ENCODE results near the gene ATP8A2.

The ATP8A2 gene

DNA sequence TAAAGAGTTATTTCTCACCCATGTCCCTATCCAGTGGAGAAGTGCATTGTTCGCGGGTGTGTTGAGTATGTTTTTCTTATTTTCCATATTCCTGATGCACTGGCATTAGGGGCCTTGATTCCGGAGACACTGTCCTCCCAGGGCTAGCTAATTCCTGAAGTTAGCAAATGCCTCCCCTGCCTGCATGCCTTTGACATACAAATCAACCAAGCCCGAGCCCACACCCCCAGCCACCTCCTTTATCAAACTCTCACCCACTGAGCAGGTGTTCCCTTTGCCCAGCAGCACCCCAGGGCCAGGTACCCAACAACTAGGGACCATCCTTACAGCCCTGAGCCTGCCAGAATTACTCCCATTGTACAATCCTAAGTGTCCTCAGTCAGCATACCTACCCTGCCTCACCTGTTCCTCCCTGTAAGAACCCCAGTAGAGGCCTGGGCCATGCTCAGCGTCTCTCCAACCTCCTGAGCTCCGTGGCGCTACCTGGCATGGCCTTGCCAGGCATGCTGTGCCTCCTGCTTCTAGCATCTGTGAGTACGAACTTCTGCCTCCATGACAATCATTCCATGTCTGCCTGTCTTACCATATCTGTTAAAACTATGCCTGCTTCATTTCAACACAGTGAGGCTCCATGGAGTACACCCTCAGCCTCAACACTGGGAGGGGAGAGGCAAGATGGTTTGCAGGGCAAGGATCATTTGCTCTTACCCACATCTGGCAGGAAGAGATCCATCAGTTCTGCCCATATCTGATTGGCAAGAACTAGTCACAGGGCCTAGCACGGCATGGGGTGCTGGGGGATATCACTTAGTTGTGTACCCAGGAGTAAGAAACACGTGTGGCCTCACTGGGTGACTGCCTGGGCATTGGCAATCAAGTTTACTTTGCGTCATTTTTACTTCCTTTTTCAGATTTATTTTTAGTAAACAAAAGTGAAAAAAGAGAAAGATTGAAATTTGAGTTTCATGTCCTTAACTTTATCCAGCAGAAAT lies 476.2 kb downstream of the ATP8A2 start:
- peak; percentile 51 for DNase-seq
- H3K4me1 ChIP-seq (ENCODE audit: low read length): peaks cover 43% of the 10 kb centered on the region
- peak overlapping the region; percentile 60 for H3K4me2 ChIP-seq (ENCODE audit: low read depth, low read length)
- H3K9me2 ChIP-seq (replicated peaks; ENCODE audit: insufficient read depth, low read length): no peaks in the 10 kb centered on the region
- H3K27ac ChIP-seq (ENCODE audit: low read length): peak overlapping the region; percentile 88
- H3K27me3 ChIP-seq (replicated peaks; ENCODE audit: insufficient read depth, low read length): no peaks in the 10 kb centered on the region
- no peaks in the 10 kb centered on the region for H3K9me3 ChIP-seq (replicated peaks; ENCODE audit: insufficient read depth, low read length)
- H3K36me3 ChIP-seq (replicated peaks; ENCODE audit: insufficient read depth, low read length): no peaks in the 10 kb centered on the region
- H3K79me2 ChIP-seq (ENCODE audit: low read length): no peaks in the 10 kb centered on the region
- peaks cover 14% of the 10 kb centered on the region for H3F3A ChIP-seq (ENCODE audit: insufficient read depth, low read length)
- no peaks in the 10 kb centered on the region for H4K20me1 ChIP-seq (ENCODE audit: insufficient read depth, low read length)
- H3K4me3 ChIP-seq (ENCODE audit: low read length): no peak overlapping the region
- no peak overlapping the region for H3K9ac ChIP-seq (ENCODE audit: low read length)
- peak overlapping the region; percentile 54 for H2AFZ ChIP-seq (ENCODE audit: low read length)
- TF ChIP-seq EZH2phosphoT487 (IDR thresholded peaks at IDR 0.05; ENCODE audit: low read length) (no peak), EZH2 (optimal IDR thresholded peaks at IDR 0.05; ENCODE audit: low read depth, low read length) (no peak)
- TF ChIP-seq, protein P1, sequence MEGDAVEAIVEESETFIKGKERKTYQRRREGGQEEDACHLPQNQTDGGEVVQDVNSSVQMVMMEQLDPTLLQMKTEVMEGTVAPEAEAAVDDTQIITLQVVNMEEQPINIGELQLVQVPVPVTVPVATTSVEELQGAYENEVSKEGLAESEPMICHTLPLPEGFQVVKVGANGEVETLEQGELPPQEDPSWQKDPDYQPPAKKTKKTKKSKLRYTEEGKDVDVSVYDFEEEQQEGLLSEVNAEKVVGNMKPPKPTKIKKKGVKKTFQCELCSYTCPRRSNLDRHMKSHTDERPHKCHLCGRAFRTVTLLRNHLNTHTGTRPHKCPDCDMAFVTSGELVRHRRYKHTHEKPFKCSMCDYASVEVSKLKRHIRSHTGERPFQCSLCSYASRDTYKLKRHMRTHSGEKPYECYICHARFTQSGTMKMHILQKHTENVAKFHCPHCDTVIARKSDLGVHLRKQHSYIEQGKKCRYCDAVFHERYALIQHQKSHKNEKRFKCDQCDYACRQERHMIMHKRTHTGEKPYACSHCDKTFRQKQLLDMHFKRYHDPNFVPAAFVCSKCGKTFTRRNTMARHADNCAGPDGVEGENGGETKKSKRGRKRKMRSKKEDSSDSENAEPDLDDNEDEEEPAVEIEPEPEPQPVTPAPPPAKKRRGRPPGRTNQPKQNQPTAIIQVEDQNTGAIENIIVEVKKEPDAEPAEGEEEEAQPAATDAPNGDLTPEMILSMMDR (IDR thresholded peaks at IDR 0.05; ENCODE audit: low read length): no peak

DNA sequence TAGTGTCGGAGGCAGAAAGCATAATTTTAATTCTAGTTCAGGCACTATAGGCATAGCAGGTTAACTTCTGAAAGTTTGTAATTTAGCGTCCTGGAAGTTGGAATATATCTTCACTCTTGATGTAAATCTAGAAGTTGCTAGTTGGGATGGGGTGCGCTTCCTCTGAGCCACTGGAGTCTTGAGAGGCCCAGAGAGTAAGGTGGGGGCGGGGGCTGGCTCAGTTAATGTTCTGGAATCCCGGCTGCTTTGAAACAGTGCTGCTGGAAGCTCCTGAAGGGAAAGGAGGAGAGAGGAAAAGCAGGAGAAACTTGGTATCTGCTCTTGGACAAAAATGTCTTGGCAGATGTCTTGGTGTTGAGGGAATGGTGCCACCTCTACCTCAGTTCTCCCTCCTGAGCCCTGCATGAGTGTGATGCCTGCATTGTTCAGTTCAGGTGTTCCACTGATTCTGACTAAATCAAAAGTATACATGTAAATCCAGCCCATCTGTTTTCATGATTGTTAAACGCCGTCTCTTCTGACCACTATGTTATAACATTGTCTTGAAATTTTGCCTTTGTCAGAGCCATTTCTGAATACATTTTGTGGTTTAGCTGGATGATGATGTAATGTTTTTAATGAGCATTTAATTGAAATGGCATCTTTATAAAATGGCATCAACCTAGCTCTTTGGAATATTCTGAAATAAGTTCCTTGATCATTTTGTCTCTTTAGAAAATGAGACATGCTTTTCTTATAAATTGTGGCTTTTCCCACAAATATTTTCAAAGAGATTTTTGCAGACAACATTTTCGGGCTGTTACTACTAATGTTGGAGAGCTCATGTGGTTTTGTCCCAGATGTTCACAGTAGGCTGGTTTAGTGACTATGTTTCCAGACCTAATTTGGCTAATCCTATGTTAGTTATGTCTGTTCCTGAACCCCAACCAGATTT lies 477.3 kb downstream of the ATP8A2 start:
- no peaks in the 10 kb centered on the region for H3K27me3 ChIP-seq (replicated peaks; ENCODE audit: insufficient read depth, low read length)
- H3K9ac ChIP-seq (ENCODE audit: low read length): no peak overlapping the region
- peak overlapping the region; percentile 88; the same call in 1 of the 2 replicates for H3K27ac ChIP-seq (ENCODE audit: low read length)
- no peak overlapping the region for H2AFZ ChIP-seq (ENCODE audit: low read length)
- H3K4me1 ChIP-seq (ENCODE audit: low read length): peaks cover 43% of the 10 kb centered on the region
- TF ChIP-seq EZH2 (optimal IDR thresholded peaks at IDR 0.05; ENCODE audit: low read depth, low read length) (no peak), EZH2phosphoT487 (IDR thresholded peaks at IDR 0.05; ENCODE audit: low read length) (no peak)
- TF ChIP-seq, protein P1 (IDR thresholded peaks at IDR 0.05; ENCODE audit: low read length): no peak
- H3K9me3 ChIP-seq (replicated peaks; ENCODE audit: insufficient read depth, low read length): no peaks in the 10 kb centered on the region
- H3F3A ChIP-seq (ENCODE audit: insufficient read depth, low read length): peaks cover 14% of the 10 kb centered on the region
- DNase-seq: no peak
- no peaks in the 10 kb centered on the region for H4K20me1 ChIP-seq (ENCODE audit: insufficient read depth, low read length)
- H3K9me2 ChIP-seq (replicated peaks; ENCODE audit: insufficient read depth, low read length): no peaks in the 10 kb centered on the region
- H3K79me2 ChIP-seq (ENCODE audit: low read length): no peaks in the 10 kb centered on the region
- H3K36me3 ChIP-seq (replicated peaks; ENCODE audit: insufficient read depth, low read length): no peaks in the 10 kb centered on the region
- no peak overlapping the region for H3K4me3 ChIP-seq (ENCODE audit: low read length)
- no peak overlapping the region for H3K4me2 ChIP-seq (ENCODE audit: low read depth, low read length)

DNA sequence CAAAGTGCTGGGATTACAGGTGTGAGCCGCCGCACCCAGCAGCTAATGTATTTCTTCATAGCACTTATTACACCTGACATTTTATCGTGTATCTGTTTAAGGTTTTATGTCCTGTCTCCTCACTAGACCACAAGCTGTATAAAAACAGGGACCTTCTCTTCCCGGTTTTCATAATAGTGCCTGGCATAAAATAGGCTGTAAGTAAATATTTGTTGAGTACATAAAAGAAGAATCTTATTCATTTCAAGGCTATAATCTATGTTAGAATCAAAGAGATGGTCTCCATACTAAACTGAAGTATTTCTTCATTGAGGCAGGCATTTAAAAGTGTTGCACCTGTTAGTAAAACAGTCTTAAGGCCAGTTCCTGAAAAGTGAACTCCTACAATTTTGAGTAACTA lies 486.1 kb downstream of the ATP8A2 start:
- no peaks in the 10 kb centered on the region for H3F3A ChIP-seq (ENCODE audit: insufficient read depth, low read length)
- no peak overlapping the region for H3K9ac ChIP-seq (ENCODE audit: low read length)
- H3K27ac ChIP-seq (ENCODE audit: low read length): no peak overlapping the region
- H3K4me1 ChIP-seq (ENCODE audit: low read length): no peaks in the 10 kb centered on the region
- H3K27me3 ChIP-seq (replicated peaks; ENCODE audit: insufficient read depth, low read length): no peaks in the 10 kb centered on the region
- H3K9me3 ChIP-seq (replicated peaks; ENCODE audit: insufficient read depth, low read length): no peaks in the 10 kb centered on the region
- no peaks in the 10 kb centered on the region for H3K36me3 ChIP-seq (replicated peaks; ENCODE audit: insufficient read depth, low read length)
- H2AFZ ChIP-seq (ENCODE audit: low read length): no peak overlapping the region
- no peak for TF ChIP-seq EZH2phosphoT487 (IDR thresholded peaks at IDR 0.05; ENCODE audit: low read length)
- TF ChIP-seq, protein P1 (IDR thresholded peaks at IDR 0.05; ENCODE audit: low read length): no peak
- TF ChIP-seq EZH2 (optimal IDR thresholded peaks at IDR 0.05; ENCODE audit: low read depth, low read length): no peak
- H3K4me2 ChIP-seq (ENCODE audit: low read depth, low read length): no peak overlapping the region
- no peaks in the 10 kb centered on the region for H3K79me2 ChIP-seq (ENCODE audit: low read length)
- no peak for DNase-seq
- H3K9me2 ChIP-seq (replicated peaks; ENCODE audit: insufficient read depth, low read length): no peaks in the 10 kb centered on the region
- H3K4me3 ChIP-seq (ENCODE audit: low read length): no peak overlapping the region
- no peaks in the 10 kb centered on the region for H4K20me1 ChIP-seq (ENCODE audit: insufficient read depth, low read length)

All from MM.1S (cell line).